H1 (cell line): ENCODE measurements around the gene HSF5.
"Not testable (repeated sequence)": the region's sequence is repeated elsewhere in the genome, so short reads cannot be mapped to it uniquely, and the experiment has no call there.

ENCODE experiments used
- CEBPB ChIP-seq: IDR thresholded peaks from 2 replicates; pipeline ENCODE4 v1.6.1; 2012; ENCODE audit warnings: low read depth, low read length
- PHF8 ChIP-seq: fragments of 200-600 bp; sonication (generic); conservative IDR thresholded peaks from 2 replicates; pipeline ENCODE4 v1.7.1; 2012; ENCODE audit warnings: low read depth, mild to moderate bottlenecking, inconsistent platforms, low read length, moderate library complexity
- POLR2A ChIP-seq, 2 experiments: IDR thresholded peaks; 1 replicate in 1 of 2; 2 replicates in 1 of 2; pipeline ENCODE4 v1.6.1; 2011; ENCODE audit warnings: low read depth in 2 of 2, low read length in 2 of 2, mild to moderate bottlenecking in 2 of 2; ENCODE audit errors: control extremely low read depth in 1 of 2
- POLR2AphosphoS5 ChIP-seq: IDR thresholded peaks from 2 replicates; pipeline ENCODE4 v1.6.1; 2011; ENCODE audit warnings: low read depth, low read length
- SIN3A ChIP-seq, 2 experiments: IDR thresholded peaks in 1 of 2; conservative IDR thresholded peaks in 1 of 2; 2 replicates each; pipeline ENCODE4 v1.6.1; 2011 to 2012; ENCODE audit warnings: low read length in 2 of 2, improper control_type of control experiment in 1 of 2, low read depth in 1 of 2, mild to moderate bottlenecking in 1 of 2
- TAF1 ChIP-seq: IDR thresholded peaks from 2 replicates; pipeline ENCODE4 v1.6.1; 2011; ENCODE audit warnings: mild to moderate bottlenecking, low read depth, low read length
- TF ChIP-seq, protein P1 (sequence below): fragments of 300-600 bp; sonication (generic); IDR thresholded peaks from 2 replicates; pipeline ENCODE4 v1.7.1; 2012; ENCODE audit warnings: low read length, moderate library complexity, mild to moderate bottlenecking, inconsistent platforms; ENCODE audit not compliant: insufficient replicate concordance
- TF ChIP-seq, protein P2 (sequence below), 3 experiments: IDR thresholded peaks; 1 replicate in 2 of 3; 2 replicates in 1 of 3; pipeline versions ENCODE4 v1.5.1 to v1.6.1; 2011; ENCODE audit warnings: low read length in 3 of 3, mild to moderate bottlenecking in 3 of 3, inconsistent platforms in 2 of 3, low read depth in 1 of 3, moderate library complexity in 1 of 3; ENCODE audit not compliant: insufficient read depth in 1 of 3; ENCODE audit errors: control extremely low read depth in 1 of 3

DNA sequence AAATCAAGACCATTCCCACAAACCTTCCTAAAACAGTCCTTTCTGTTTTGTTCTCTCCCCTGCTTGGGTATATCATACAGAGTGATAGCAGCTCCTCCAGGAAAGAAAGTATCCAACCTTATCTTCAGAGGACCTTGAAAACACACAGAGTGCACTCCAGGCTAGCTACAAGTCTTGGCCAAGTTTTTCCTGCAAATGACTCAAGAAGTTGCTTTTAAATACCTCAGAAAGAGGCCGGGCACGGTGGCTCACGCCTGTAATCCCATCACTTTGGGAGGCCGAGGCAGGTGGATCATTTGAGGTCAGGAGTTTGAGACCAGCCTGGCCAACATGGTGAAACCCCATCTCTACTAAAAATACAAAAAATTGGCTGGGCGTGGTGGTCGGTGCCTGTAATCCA lies 14.9 kb upstream of the HSF5 start:
- not testable (repeated sequence) for TF ChIP-seq PHF8; CEBPB; POLR2AphosphoS5; TAF1; POLR2A (IDR thresholded peaks at IDR 0.05; ENCODE audit: control extremely low read depth in 1 of 2, low read depth in 2 of 2, low read length in 2 of 2); SIN3A (conservative IDR thresholded peaks at IDR 0.05 in 1 of 2, IDR thresholded peaks at IDR 0.05 in 1 of 2; ENCODE audit: low read depth in 1 of 2, low read length in 2 of 2)
- TF ChIP-seq, protein P1, sequence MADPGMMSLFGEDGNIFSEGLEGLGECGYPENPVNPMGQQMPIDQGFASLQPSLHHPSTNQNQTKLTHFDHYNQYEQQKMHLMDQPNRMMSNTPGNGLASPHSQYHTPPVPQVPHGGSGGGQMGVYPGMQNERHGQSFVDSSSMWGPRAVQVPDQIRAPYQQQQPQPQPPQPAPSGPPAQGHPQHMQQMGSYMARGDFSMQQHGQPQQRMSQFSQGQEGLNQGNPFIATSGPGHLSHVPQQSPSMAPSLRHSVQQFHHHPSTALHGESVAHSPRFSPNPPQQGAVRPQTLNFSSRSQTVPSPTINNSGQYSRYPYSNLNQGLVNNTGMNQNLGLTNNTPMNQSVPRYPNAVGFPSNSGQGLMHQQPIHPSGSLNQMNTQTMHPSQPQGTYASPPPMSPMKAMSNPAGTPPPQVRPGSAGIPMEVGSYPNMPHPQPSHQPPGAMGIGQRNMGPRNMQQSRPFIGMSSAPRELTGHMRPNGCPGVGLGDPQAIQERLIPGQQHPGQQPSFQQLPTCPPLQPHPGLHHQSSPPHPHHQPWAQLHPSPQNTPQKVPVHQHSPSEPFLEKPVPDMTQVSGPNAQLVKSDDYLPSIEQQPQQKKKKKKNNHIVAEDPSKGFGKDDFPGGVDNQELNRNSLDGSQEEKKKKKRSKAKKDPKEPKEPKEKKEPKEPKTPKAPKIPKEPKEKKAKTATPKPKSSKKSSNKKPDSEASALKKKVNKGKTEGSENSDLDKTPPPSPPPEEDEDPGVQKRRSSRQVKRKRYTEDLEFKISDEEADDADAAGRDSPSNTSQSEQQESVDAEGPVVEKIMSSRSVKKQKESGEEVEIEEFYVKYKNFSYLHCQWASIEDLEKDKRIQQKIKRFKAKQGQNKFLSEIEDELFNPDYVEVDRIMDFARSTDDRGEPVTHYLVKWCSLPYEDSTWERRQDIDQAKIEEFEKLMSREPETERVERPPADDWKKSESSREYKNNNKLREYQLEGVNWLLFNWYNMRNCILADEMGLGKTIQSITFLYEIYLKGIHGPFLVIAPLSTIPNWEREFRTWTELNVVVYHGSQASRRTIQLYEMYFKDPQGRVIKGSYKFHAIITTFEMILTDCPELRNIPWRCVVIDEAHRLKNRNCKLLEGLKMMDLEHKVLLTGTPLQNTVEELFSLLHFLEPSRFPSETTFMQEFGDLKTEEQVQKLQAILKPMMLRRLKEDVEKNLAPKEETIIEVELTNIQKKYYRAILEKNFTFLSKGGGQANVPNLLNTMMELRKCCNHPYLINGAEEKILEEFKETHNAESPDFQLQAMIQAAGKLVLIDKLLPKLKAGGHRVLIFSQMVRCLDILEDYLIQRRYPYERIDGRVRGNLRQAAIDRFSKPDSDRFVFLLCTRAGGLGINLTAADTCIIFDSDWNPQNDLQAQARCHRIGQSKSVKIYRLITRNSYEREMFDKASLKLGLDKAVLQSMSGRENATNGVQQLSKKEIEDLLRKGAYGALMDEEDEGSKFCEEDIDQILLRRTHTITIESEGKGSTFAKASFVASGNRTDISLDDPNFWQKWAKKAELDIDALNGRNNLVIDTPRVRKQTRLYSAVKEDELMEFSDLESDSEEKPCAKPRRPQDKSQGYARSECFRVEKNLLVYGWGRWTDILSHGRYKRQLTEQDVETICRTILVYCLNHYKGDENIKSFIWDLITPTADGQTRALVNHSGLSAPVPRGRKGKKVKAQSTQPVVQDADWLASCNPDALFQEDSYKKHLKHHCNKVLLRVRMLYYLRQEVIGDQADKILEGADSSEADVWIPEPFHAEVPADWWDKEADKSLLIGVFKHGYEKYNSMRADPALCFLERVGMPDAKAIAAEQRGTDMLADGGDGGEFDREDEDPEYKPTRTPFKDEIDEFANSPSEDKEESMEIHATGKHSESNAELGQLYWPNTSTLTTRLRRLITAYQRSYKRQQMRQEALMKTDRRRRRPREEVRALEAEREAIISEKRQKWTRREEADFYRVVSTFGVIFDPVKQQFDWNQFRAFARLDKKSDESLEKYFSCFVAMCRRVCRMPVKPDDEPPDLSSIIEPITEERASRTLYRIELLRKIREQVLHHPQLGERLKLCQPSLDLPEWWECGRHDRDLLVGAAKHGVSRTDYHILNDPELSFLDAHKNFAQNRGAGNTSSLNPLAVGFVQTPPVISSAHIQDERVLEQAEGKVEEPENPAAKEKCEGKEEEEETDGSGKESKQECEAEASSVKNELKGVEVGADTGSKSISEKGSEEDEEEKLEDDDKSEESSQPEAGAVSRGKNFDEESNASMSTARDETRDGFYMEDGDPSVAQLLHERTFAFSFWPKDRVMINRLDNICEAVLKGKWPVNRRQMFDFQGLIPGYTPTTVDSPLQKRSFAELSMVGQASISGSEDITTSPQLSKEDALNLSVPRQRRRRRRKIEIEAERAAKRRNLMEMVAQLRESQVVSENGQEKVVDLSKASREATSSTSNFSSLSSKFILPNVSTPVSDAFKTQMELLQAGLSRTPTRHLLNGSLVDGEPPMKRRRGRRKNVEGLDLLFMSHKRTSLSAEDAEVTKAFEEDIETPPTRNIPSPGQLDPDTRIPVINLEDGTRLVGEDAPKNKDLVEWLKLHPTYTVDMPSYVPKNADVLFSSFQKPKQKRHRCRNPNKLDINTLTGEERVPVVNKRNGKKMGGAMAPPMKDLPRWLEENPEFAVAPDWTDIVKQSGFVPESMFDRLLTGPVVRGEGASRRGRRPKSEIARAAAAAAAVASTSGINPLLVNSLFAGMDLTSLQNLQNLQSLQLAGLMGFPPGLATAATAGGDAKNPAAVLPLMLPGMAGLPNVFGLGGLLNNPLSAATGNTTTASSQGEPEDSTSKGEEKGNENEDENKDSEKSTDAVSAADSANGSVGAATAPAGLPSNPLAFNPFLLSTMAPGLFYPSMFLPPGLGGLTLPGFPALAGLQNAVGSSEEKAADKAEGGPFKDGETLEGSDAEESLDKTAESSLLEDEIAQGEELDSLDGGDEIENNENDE: not testable (repeated sequence)
- TF ChIP-seq, protein P2, sequence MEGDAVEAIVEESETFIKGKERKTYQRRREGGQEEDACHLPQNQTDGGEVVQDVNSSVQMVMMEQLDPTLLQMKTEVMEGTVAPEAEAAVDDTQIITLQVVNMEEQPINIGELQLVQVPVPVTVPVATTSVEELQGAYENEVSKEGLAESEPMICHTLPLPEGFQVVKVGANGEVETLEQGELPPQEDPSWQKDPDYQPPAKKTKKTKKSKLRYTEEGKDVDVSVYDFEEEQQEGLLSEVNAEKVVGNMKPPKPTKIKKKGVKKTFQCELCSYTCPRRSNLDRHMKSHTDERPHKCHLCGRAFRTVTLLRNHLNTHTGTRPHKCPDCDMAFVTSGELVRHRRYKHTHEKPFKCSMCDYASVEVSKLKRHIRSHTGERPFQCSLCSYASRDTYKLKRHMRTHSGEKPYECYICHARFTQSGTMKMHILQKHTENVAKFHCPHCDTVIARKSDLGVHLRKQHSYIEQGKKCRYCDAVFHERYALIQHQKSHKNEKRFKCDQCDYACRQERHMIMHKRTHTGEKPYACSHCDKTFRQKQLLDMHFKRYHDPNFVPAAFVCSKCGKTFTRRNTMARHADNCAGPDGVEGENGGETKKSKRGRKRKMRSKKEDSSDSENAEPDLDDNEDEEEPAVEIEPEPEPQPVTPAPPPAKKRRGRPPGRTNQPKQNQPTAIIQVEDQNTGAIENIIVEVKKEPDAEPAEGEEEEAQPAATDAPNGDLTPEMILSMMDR (IDR thresholded peaks at IDR 0.05; ENCODE audit: control extremely low read depth in 1 of 3, insufficient read depth in 1 of 3, low read depth in 1 of 3, low read length in 3 of 3): not testable (repeated sequence)
